ENCODE measurements around the gene PPL.

DNA sequence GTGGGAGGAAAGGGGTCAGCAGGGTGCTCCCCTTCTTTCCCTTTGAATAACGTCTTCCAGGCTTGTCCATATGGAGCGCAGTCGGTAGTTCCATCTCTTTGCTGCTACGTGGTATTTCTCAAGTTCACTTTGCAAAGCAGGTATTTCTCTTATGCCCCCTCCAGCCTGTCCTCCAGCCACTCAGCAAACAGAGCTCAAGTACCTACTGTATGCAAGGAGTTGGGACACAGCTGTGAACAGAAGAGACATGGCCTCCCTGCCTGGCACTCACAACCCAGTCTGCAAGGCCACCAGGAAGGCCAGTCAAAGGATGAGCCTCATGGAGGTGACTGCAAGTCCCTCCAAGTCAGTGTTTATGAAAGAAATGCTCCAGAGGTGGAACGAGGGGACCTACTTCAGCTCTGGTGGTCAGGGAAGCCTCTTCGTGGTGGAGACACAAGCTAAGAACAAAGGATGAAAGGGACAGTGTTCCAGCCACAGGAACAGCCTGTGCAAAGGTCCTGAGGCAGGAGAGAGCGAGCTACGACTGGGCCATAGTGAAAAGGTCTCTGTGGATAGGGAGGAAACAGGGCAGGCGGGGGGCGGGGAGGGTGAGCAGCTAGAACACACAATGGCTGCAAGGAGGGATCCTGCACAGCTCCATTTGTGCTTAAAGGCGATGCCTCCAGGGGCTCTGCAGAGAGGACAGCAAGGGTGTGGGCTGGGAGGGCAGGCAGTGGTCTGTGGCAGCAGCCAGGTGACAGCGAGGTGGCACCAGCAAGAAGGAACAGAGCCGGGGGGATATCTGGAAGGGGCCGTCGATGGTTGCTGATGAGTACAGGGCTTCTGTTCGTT, 32.6 kb downstream of the PPL start:
- TF ChIP-seq ZNF324 (tag by site-specific recombination; IDR thresholded peaks at IDR 0.05) (no peak), CTCF (tag by site-specific recombination; IDR thresholded peaks at IDR 0.05) (no peak), ZNF660 (tag by site-specific recombination; IDR thresholded peaks at IDR 0.05) (no peak)

Data from HEK293 (cell line).